Measurements from ENCODE around the gene GRK4. TPM values are rescaled to one million over a fixed set of nuclear protein-coding genes. Genes with fewer than 3 reads are reported as not detected.

Gene GRK4
- polyA plus RNA-seq, 3 donors, result 5.9 to 8.2 (median 6.7) TPM

Other genes starting within 250 kb of the GRK4 start
- 10 to 100 TPM; 17.2 to 18.4 (median 17.8) TPM for gene TNIP2, start 207.2 kb upstream of the GRK4 start, polyA plus RNA-seq (ENCODE audit: insufficient read length in 3 of 3)
- gene SH3BP2, start 170.5 kb upstream of the GRK4 start, polyA plus RNA-seq (ENCODE audit: insufficient read length in 3 of 3), result 10 to 100 TPM; 21.7 to 28.4 (median 25.7) TPM
- gene ADD1, start 119.7 kb upstream of the GRK4 start, polyA plus RNA-seq (ENCODE audit: insufficient read length in 3 of 3), result 100 to 1,000 TPM; 224 to 234 (median 228) TPM
- 10 to 100 TPM; 30.3 to 31.4 (median 30.5) TPM for gene NOP14, start 165 bp upstream of the GRK4 start, polyA plus RNA-seq (ENCODE audit: insufficient read length in 3 of 3)
- gene HTT-AS, start 111.0 kb downstream of the GRK4 start, polyA plus RNA-seq (ENCODE audit: insufficient read length in 3 of 3), result not detected
- gene HTT, start 111.1 kb downstream of the GRK4 start, polyA plus RNA-seq (ENCODE audit: insufficient read length in 3 of 3), result 10 to 100 TPM; 28.8 to 37.8 (median 32.7) TPM

Measured in right renal cortex interstitium (tissue), 3 donors.